Measurements from ENCODE around the gene ATE1. TPM values are rescaled to one million over a fixed set of nuclear protein-coding genes. Genes with fewer than 3 reads are reported as not detected.

The ATE1 gene
- total RNA-seq, 1 donor from 2014 or later: 33.0 TPM

- H3K9me3 Mint-ChIP-seq: no peaks in the 10 kb centered on the region
- peak overlapping the region; percentile 43 for H3K27ac Mint-ChIP-seq
- H3K27me3 Mint-ChIP-seq (ENCODE audit: low read depth): peaks cover 17% of the 10 kb centered on the region
- no peak for TF ChIP-seq CTCF (IDR thresholded peaks at IDR 0.05; ENCODE audit: unreplicated experiment)
- DNase-seq (ENCODE audit: low spot score in 2 of 2, unreplicated experiment in 2 of 2): no peak
- H3K4me3 Mint-ChIP-seq: no peak overlapping the region
- peaks cover 29% of the 10 kb centered on the region for H3K4me1 Mint-ChIP-seq
- H3K36me3 Mint-ChIP-seq: no peaks in the 10 kb centered on the region
These were observed 195.0 kb downstream of the ATE1 start for GRCh38 chr10:121732656-121733445.

GRCh38 chr10:121732172-121732571, 195.7 kb downstream of the ATE1 start:
- TF ChIP-seq CTCF (IDR thresholded peaks at IDR 0.05; ENCODE audit: unreplicated experiment): no peak
- Mint-ChIP-seq H3K36me3 (no peaks in the 10 kb centered on the region), H3K4me3 (no peak overlapping the region), H3K9me3 (no peaks in the 10 kb centered on the region), H3K4me1 (peaks cover 23% of the 10 kb centered on the region), H3K27me3 (ENCODE audit: low read depth) (peaks cover 17% of the 10 kb centered on the region), H3K27ac (no peak overlapping the region)
- no peak for DNase-seq (ENCODE audit: low spot score in 2 of 2, unreplicated experiment in 2 of 2)

GRCh38 chr10:121724282-121724681, 203.5 kb downstream of the ATE1 start:
- no peaks in the 10 kb centered on the region for H3K36me3 Mint-ChIP-seq
- H3K4me3 Mint-ChIP-seq: no peak overlapping the region

GRCh38 chr10:121722665-121723064, 205.2 kb downstream of the ATE1 start:
- Mint-ChIP-seq H3K4me3 (no peak overlapping the region), H3K4me1 (no peaks in the 10 kb centered on the region)

More at GRCh38 chr10:121724282-121724681, 203.5 kb downstream of the ATE1 start:
- Mint-ChIP-seq H3K4me1 (no peaks in the 10 kb centered on the region), H3K27ac (no peak overlapping the region), H3K27me3 (ENCODE audit: low read depth) (no peaks in the 10 kb centered on the region), H3K9me3 (peaks cover 9% of the 10 kb centered on the region)
- no peak for TF ChIP-seq CTCF (IDR thresholded peaks at IDR 0.05; ENCODE audit: unreplicated experiment)
- DNase-seq (ENCODE audit: low spot score in 2 of 2, unreplicated experiment in 2 of 2): no peak

GRCh38 chr10:121721257-121721656, 206.6 kb downstream of the ATE1 start:
- Mint-ChIP-seq H3K4me3 (no peak overlapping the region), H3K36me3 (peaks cover 4% of the 10 kb centered on the region), H3K9me3 (peaks cover 17% of the 10 kb centered on the region), H3K4me1 (no peaks in the 10 kb centered on the region), H3K27ac (no peak overlapping the region), H3K27me3 (ENCODE audit: low read depth) (no peaks in the 10 kb centered on the region)
- TF ChIP-seq CTCF (IDR thresholded peaks at IDR 0.05; ENCODE audit: unreplicated experiment): no peak
- DNase-seq (ENCODE audit: low spot score in 2 of 2, unreplicated experiment in 2 of 2): no peak

More at GRCh38 chr10:121722665-121723064, 205.2 kb downstream of the ATE1 start:
- no peaks in the 10 kb centered on the region for H3K27me3 Mint-ChIP-seq (ENCODE audit: low read depth)
- DNase-seq (ENCODE audit: low spot score in 2 of 2, unreplicated experiment in 2 of 2): no peak
- H3K27ac Mint-ChIP-seq: no peak overlapping the region
- H3K9me3 Mint-ChIP-seq: peaks cover 17% of the 10 kb centered on the region
- TF ChIP-seq CTCF (IDR thresholded peaks at IDR 0.05; ENCODE audit: unreplicated experiment): no peak
- peaks cover 4% of the 10 kb centered on the region for H3K36me3 Mint-ChIP-seq

Data from mesothelial cell of epicardium (in vitro differentiated cells).